Keratinocyte (primary cell): ENCODE measurements around the gene C5AR1. TPM values are rescaled to one million over a fixed set of nuclear protein-coding genes. Genes with fewer than 3 reads are reported as not detected.

ENCODE experiments used
- DNase-seq: peaks from one replicate; pipeline ENCODE4 v3.0.0-alpha.2; 2011; ENCODE audit warnings: low read depth, missing footprints, low spot score
- FAIRE-seq: peaks from 2 replicates; lab custom pipeline; 2011; peaks lifted over from hg19 to GRCh38; lab: Jason Lieb, UNC
- H2AFZ ChIP-seq: 2 replicates; pipeline ENCODE4 v1.6.0; 2012; ENCODE audit warnings: low read length, control low read depth, inconsistent platforms; ENCODE audit not compliant: control insufficient read depth
- H3K27ac ChIP-seq: 2 replicates; pipeline ENCODE4 v1.5.1; 2011; ENCODE audit warnings: low read length; ENCODE audit not compliant: control insufficient read depth, insufficient read depth
- H3K27me3 ChIP-seq: 3 replicates; pipeline ENCODE4 v1.6.0; 2011; ENCODE audit warnings: low read length; ENCODE audit not compliant: control insufficient read depth, insufficient read depth; ENCODE audit errors: extremely low read depth
- H3K36me3 ChIP-seq, 2 experiments: 2 replicates in 1 of 2; 3 replicates in 1 of 2; pipeline ENCODE4 v1.5.1; 2011; ENCODE audit warnings: low read length in 2 of 2, mild to moderate bottlenecking in 1 of 2; ENCODE audit not compliant: control insufficient read depth in 2 of 2, insufficient read depth in 2 of 2; ENCODE audit errors: extremely low read depth in 1 of 2
- H3K4me1 ChIP-seq: 3 replicates; pipeline ENCODE4 v1.5.1; 2011; ENCODE audit warnings: low read length; ENCODE audit not compliant: control insufficient read depth, insufficient read depth; ENCODE audit errors: extremely low read depth
- H3K4me2 ChIP-seq: 3 replicates; pipeline ENCODE4 v1.6.0; 2011; ENCODE audit warnings: low read depth, low read length; ENCODE audit not compliant: control insufficient read depth, insufficient read depth; ENCODE audit errors: extremely low read depth
- H3K4me3 ChIP-seq, 3 experiments: fragments of 200-600 bp in 1 of 3; sonication (generic) in 1 of 3; 2 replicates in 2 of 3; 3 replicates in 1 of 3; pipeline ENCODE4 v1.5.1; 2011 to 2016; ENCODE audit warnings: low read length in 3 of 3, mild to moderate bottlenecking in 3 of 3, control low read depth in 2 of 3, inconsistent platforms in 1 of 3, low read depth in 1 of 3, mixed read lengths in 1 of 3, mixed run types in 1 of 3, moderate library complexity in 1 of 3; ENCODE audit not compliant: control insufficient read depth in 2 of 3, insufficient read depth in 2 of 3; ENCODE audit errors: extremely low read depth in 1 of 3
- H3K79me2 ChIP-seq: 2 replicates; pipeline ENCODE4 v1.6.0; 2012; ENCODE audit warnings: low read length; ENCODE audit not compliant: control insufficient read depth, insufficient read depth
- H3K9ac ChIP-seq: 3 replicates; pipeline ENCODE4 v1.6.0; 2011; ENCODE audit warnings: low read length; ENCODE audit not compliant: control insufficient read depth, insufficient read depth; ENCODE audit errors: extremely low read depth
- H3K9me1 ChIP-seq: 3 replicates; pipeline ENCODE4 v1.6.0; 2011; ENCODE audit warnings: low read length; ENCODE audit not compliant: control insufficient read depth, insufficient read depth; ENCODE audit errors: extremely low read depth
- H3K9me3 ChIP-seq: 2 replicates; pipeline ENCODE4 v1.5.1; 2012; ENCODE audit warnings: low read depth, low read length; ENCODE audit not compliant: control insufficient read depth
- H4K20me1 ChIP-seq: 3 replicates; pipeline ENCODE4 v1.6.0; 2011; ENCODE audit warnings: low read length; ENCODE audit not compliant: control insufficient read depth, insufficient read depth; ENCODE audit errors: extremely low read depth
- CTCF ChIP-seq, 3 experiments: IDR thresholded peaks in 1 of 3; conservative IDR thresholded peaks in 1 of 3; optimal IDR thresholded peaks in 1 of 3; 2 replicates in 2 of 3; 3 replicates in 1 of 3; pipeline versions ENCODE3 to v1.5.1; 2011; ENCODE audit warnings: low read length in 3 of 3, mild to moderate bottlenecking in 3 of 3, moderate library complexity in 2 of 3, control low read depth in 1 of 3, inconsistent platforms in 1 of 3; ENCODE audit not compliant: insufficient read depth in 2 of 3; ENCODE audit errors: extremely low read depth in 1 of 3
- EZH2 ChIP-seq: IDR thresholded peaks from one replicate; pipeline ENCODE4 v1.6.1; 2012; ENCODE audit warnings: inconsistent platforms, mild to moderate bottlenecking, low read length, moderate library complexity
- dilution Hi-C: fragments of 300-500 bp; cut with MboI; formaldehyde crosslinking; loops from one replicate; pipeline ENCODE4 v1.7.0; 2020; ENCODE audit warnings: low sequenced_read_pairs; ENCODE audit not compliant: extremely low pct_ligation_motif_present
- polyA plus RNA-seq, 5 experiments: library from polyadenylated mRNA; depleted of rRNA in 3 of 5; stranded (reverse) in 3 of 5; stranded (forward) in 1 of 5; unstranded in 1 of 5; fragments of >200 nt; gene quantifications; 1 replicate in 1 of 5; 2 replicates in 3 of 5; 3 replicates in 1 of 5; pipeline versions ENCODE4 v1.2.1 to v1.2.3, GENCODE V29; 2011 to 2012; ENCODE audit warnings: missing spikeins in 2 of 5, low read depth in 1 of 5, low replicate concordance in 1 of 5

The C5AR1 gene
- polyA plus RNA-seq, 1 donor (not counting 4 experiments of a cell fraction or from before 2014, with no cell fraction given) = 0.42 TPM

DNA sequence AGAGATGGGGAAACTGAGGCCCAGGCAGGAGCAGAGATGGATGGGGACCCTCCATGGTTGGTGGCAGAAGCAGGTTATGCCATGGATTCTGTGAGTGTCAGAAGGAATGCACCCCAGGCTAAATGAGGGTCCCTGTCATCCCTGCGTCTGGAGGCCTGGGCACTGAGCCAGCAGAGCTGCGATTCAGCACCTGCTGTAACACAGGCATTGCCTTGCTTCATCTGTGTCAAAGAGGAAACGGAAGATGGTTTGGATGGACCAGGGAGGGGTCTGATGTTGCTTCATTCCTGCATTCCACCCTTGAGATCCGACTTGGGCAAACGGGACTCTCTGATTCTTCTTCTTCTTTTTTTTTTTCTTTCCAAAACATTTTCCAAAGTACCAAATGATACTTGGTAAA lies 1.2 kb downstream of the C5AR1 start:
- no peaks in the 10 kb centered on the region for H4K20me1 ChIP-seq
- dilution Hi-C loops = no loop called here
- H3K79me2 ChIP-seq = no peaks in the 10 kb centered on the region
- no peak overlapping the region for H3K4me2 ChIP-seq
- no peak overlapping the region for H3K9ac ChIP-seq
- DNase-seq = no peak
- no peak overlapping the region for H3K4me3 ChIP-seq
- H2AFZ ChIP-seq = no peak overlapping the region
- no peaks in the 10 kb centered on the region for H3K9me3 ChIP-seq
- H3K27me3 ChIP-seq = peaks cover 3% of the 10 kb centered on the region
- H3K36me3 ChIP-seq = no peaks in the 10 kb centered on the region
- no peak for FAIRE-seq
- H3K27ac ChIP-seq = no peak overlapping the region
- TF ChIP-seq CTCF (optimal IDR thresholded peaks at IDR 0.05 in 1 of 3, IDR thresholded peaks at IDR 0.05 in 1 of 3, conservative IDR thresholded peaks at IDR 0.05 in 1 of 3; ENCODE audit: extremely low read depth in 1 of 3, insufficient read depth in 2 of 3, low read length in 3 of 3) = no peak
- no peak for TF ChIP-seq EZH2
- peaks cover 3% of the 10 kb centered on the region for H3K4me1 ChIP-seq
- no peaks in the 10 kb centered on the region for H3K9me1 ChIP-seq

DNA sequence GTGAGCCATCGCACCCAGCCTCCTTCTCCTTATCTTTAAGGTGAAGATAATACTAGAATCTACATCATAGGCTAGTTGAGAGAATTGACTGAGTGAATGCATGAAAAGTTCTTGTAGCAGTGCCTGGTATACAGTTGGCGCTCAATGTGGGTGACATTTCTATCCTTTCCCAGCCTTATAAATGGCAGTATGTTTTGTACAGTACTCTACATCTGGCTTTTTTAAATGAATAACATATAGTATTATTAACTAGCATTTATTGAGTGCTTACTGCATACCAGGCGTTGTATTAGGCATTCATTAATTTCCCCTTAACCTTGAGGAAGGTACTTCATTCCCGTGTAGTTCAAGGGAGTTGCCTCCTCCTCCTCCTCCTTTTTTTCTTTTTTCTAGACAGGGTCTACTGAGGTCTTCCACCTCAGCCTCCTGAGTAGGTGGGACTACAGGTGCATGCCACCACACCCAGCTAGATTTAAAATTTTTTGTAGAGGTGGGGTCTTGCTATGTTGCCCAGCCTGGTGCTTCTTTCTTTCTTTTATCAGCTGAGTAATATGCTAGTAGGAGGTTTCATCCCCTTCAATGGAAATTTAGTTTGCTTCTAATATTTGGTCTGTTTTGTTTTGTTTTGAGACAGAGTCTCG lies 2.8 kb downstream of the C5AR1 start:
- dilution Hi-C loops = no loop called here
- H4K20me1 ChIP-seq = no peaks in the 10 kb centered on the region
- H3K27ac ChIP-seq = no peak overlapping the region

More for the DNA sequence above, 2.8 kb downstream of the C5AR1 start:
- DNase-seq (no peak), FAIRE-seq (no peak)
- Histone ChIP-seq H3K9me3 (no peaks in the 10 kb centered on the region), H3K4me3 (no peak overlapping the region), H3K9me1 (no peaks in the 10 kb centered on the region), H3K36me3 (no peaks in the 10 kb centered on the region), H3K9ac (no peak overlapping the region), H3K4me1 (peaks cover 3% of the 10 kb centered on the region), H3K4me2 (no peak overlapping the region), H3K79me2 (no peaks in the 10 kb centered on the region), H3K27me3 (peaks cover 3% of the 10 kb centered on the region), H2AFZ (no peak overlapping the region)
- TF ChIP-seq EZH2 (no peak), CTCF (optimal IDR thresholded peaks at IDR 0.05 in 1 of 3, IDR thresholded peaks at IDR 0.05 in 1 of 3, conservative IDR thresholded peaks at IDR 0.05 in 1 of 3; ENCODE audit: extremely low read depth in 1 of 3, insufficient read depth in 2 of 3, low read length in 3 of 3) (no peak)
